HCT116 (cell line): ENCODE data around the gene PANX2. TPM values are rescaled to one million over a fixed set of nuclear protein-coding genes. Genes with fewer than 3 reads are reported as not detected.

Experiments
- ATAC-seq: fragments of 200-7000 bp; cut with Tn5 transposase; 2 replicates; pipeline ENCODE4 v1.9.1; 2020; ENCODE audit warnings: mild to moderate bottlenecking, moderate library complexity
- BruUV-seq: library from RNA; stranded (reverse); fragments of 400-500 nt; replicated peaks from 2 replicates; lab custom pipeline; 2021; lab: Mats Ljungman, UMichigan
- CTCF ChIA-PET: fragments of 300-600 bp; sonication (Branson Sonifier 250); formaldehyde crosslinking; loops from one replicate; lab custom pipeline; 2021; ENCODE audit warnings: antibody characterized with exemption; lab: Charles Lee
- POLR2A ChIA-PET: fragments of 300-600, 350-600 bp; sonication (Branson Sonifier 250); formaldehyde crosslinking; loops from one replicate; lab custom pipeline; 2021; ENCODE audit warnings: antibody characterized with exemption; lab: Charles Lee
- RAD21 ChIA-PET, 2 experiments: fragments of 300-600 bp; sonication (Branson Sonifier 250); formaldehyde crosslinking; loops; one replicate each; lab custom pipeline; 2023; ENCODE audit warnings: low total read pairs in 2 of 2; ENCODE audit not compliant: uncharacterized antibody in 2 of 2, unreplicated experiment in 2 of 2, low non-redundant PET in 1 of 2; lab: Charles Lee
- DNase-seq: peaks from one replicate; pipeline ENCODE4 v3.0.0-alpha.2; 2010; ENCODE audit warnings: low read depth, low spot score
- H2AFZ ChIP-seq: fragments of 200-600 bp; shearing (Covaris generic), sonication (generic); 2 replicates; pipeline ENCODE4 v1.6.1; 2017; ENCODE audit warnings: low read depth, mixed run types, mixed read lengths, antibody characterized with exemption, low read length; ENCODE audit not compliant: poor library complexity, severe bottlenecking
- H3K27ac ChIP-seq: 2 replicates; pipeline ENCODE4 v1.5.1; 2012; ENCODE audit warnings: low read depth, low read length
- H3K27me3 ChIP-seq: fragments of 200-600 bp; sonication (generic); 2 replicates; pipeline ENCODE4 v1.6.1; 2016; ENCODE audit warnings: mixed run types, low read length, mixed read lengths; ENCODE audit not compliant: insufficient read depth
- H3K36me3 ChIP-seq, 2 experiments: fragments of 200-500 bp in 1 of 2; fragments of 200-600 bp in 1 of 2; sonication (Bioruptor generic) in 1 of 2; sonication (generic) in 1 of 2; 2 replicates each; pipeline versions ENCODE4 v1.5.1 to v1.6.1; 2014 to 2016; ENCODE audit warnings: low read length in 2 of 2, inconsistent platforms in 1 of 2, mixed read lengths in 1 of 2, mixed run types in 1 of 2; ENCODE audit not compliant: insufficient read depth in 2 of 2, control insufficient read depth in 1 of 2
- H3K4me1 ChIP-seq, 2 experiments: fragments of 200-600 bp in 1 of 2; sonication (generic) in 1 of 2; 2 replicates each; pipeline versions ENCODE4 v1.5.1 to v1.6.1; 2012 to 2017; ENCODE audit warnings: low read length in 2 of 2, inconsistent platforms in 1 of 2, mild to moderate bottlenecking in 1 of 2, mixed read lengths in 1 of 2, mixed run types in 1 of 2, moderate library complexity in 1 of 2; ENCODE audit not compliant: insufficient read depth in 2 of 2, control insufficient read depth in 1 of 2
- H3K4me2 ChIP-seq: fragments of 200-600 bp; sonication (generic); 2 replicates; pipeline ENCODE4 v1.6.1; 2017; ENCODE audit warnings: mixed run types, low read length, mixed read lengths
- H3K4me3 ChIP-seq, 2 experiments: fragments of 200-600 bp in 1 of 2; sonication (generic) in 1 of 2; replicated peaks in 1 of 2; 2 replicates each; pipeline ENCODE4 v1.5.1; 2011 to 2016; ENCODE audit warnings: low read length in 2 of 2, control low read depth in 1 of 2, low read depth in 1 of 2, mild to moderate bottlenecking in 1 of 2, mixed read lengths in 1 of 2, mixed run types in 1 of 2
- H3K79me2 ChIP-seq: fragments of 200-600 bp; sonication (generic); 2 replicates; pipeline ENCODE4 v1.6.1; 2017; ENCODE audit warnings: mild to moderate bottlenecking, mixed run types, low read length, moderate library complexity, mixed read lengths; ENCODE audit not compliant: insufficient read depth
- H3K9ac ChIP-seq: fragments of 200-600 bp; sonication (generic); 2 replicates; pipeline ENCODE4 v1.6.1; 2016; ENCODE audit warnings: low read length, mixed read lengths
- H3K9me2 ChIP-seq: fragments of 200-600 bp; sonication (generic), shearing (Covaris generic); 2 replicates; pipeline ENCODE4 v1.6.1; 2017; ENCODE audit warnings: mixed run types, mild to moderate bottlenecking, moderate library complexity; ENCODE audit not compliant: insufficient read depth
- H3K9me3 ChIP-seq, 2 experiments: fragments of 200-500 bp in 1 of 2; fragments of 200-600 bp in 1 of 2; sonication (Bioruptor generic) in 1 of 2; sonication (generic) in 1 of 2; 2 replicates each; pipeline ENCODE4 v1.6.1; 2014 to 2017; ENCODE audit warnings: low read length in 2 of 2, mixed read lengths in 2 of 2, inconsistent platforms in 1 of 2, low read depth in 1 of 2, mild to moderate bottlenecking in 1 of 2, mixed run types in 1 of 2, moderate library complexity in 1 of 2; ENCODE audit not compliant: control insufficient read depth in 1 of 2, insufficient read depth in 1 of 2
- H4K20me1 ChIP-seq: fragments of 200-600 bp; sonication (generic), shearing (Covaris generic); 2 replicates; pipeline ENCODE4 v1.6.1; 2017; ENCODE audit warnings: mixed run types, mild to moderate bottlenecking, moderate library complexity; ENCODE audit not compliant: insufficient read depth
- CTCF ChIP-seq, 3 experiments: fragments of 200-600 bp in 1 of 3; sonication (generic) in 1 of 3; IDR thresholded peaks in 2 of 3; conservative IDR thresholded peaks in 1 of 3; 2 replicates each; pipeline ENCODE4 v1.5.1; 2012 to 2017; ENCODE audit warnings: low read depth in 2 of 3, low read length in 2 of 3, antibody characterized with exemption in 1 of 3, borderline replicate concordance in 1 of 3, control low read depth in 1 of 3, mild to moderate bottlenecking in 1 of 3, mixed read lengths in 1 of 3, mixed run types in 1 of 3, moderate library complexity in 1 of 3; ENCODE audit not compliant: insufficient read depth in 1 of 3
- ELF1 ChIP-seq: IDR thresholded peaks from 2 replicates; pipeline ENCODE4 v1.6.1; 2012; ENCODE audit warnings: low read depth, borderline replicate concordance
- POLR2AphosphoS5 ChIP-seq: IDR thresholded peaks from 2 replicates; pipeline ENCODE4 v1.6.1; 2011; ENCODE audit warnings: mild to moderate bottlenecking, low read depth, low read length, moderate library complexity
- SP1 ChIP-seq: IDR thresholded peaks from 2 replicates; pipeline ENCODE4 v1.6.1; 2012; ENCODE audit warnings: low read depth
- intact Hi-C: fragments of 100-400 bp; cut with micrococcal nuclease; formaldehyde crosslinking; loops from 2 replicates; pipeline ENCODE4 v1.10.0; 2022
- total RNA-seq: library from RNA; stranded (reverse); gene quantifications from one replicate; pipeline ENCODE4 v1.2.1, GENCODE V29; 2021; ENCODE audit not compliant: unreplicated experiment

Gene PANX2
- total RNA-seq, 1 experiment from 2014 or later: 8.0 TPM

GRCh38 chr22:50208430-50208938 lies 38.0 kb downstream of the PANX2 start:
- Histone ChIP-seq H3K27ac (no peak overlapping the region), H4K20me1 (no peaks in the 10 kb centered on the region), H3K27me3 (no peaks in the 10 kb centered on the region), H3K4me2 (no peak overlapping the region), H2AFZ (no peak overlapping the region), H3K9ac (no peak overlapping the region), H3K4me1 (peaks cover 0 to 16% of the 10 kb centered on the region in 2 experiments; a peak in 2 of 4 replicates), H3K79me2 (peaks cover 13% of the 10 kb centered on the region; the same call in 1 of the 2 replicates), H3K9me2 (no peaks in the 10 kb centered on the region), H3K9me3 (peaks cover 0 to 3% of the 10 kb centered on the region in 2 experiments; a peak in 1 of 4 replicates), H3K36me3 (peaks cover 6 to 18% of the 10 kb centered on the region in 2 experiments; a peak in 3 of 4 replicates), H3K4me3 (no peak overlapping the region)
- POLR2A ChIA-PET: no interaction called here
- no peak for ATAC-seq
- no TSS peak for BruUV-seq
- no peak for DNase-seq
- TF ChIP-seq SP1 (no peak), POLR2AphosphoS5 (no peak), CTCF (IDR thresholded peaks at IDR 0.05 in 2 of 3, conservative IDR thresholded peaks at IDR 0.05 in 1 of 3; ENCODE audit: borderline replicate concordance in 1 of 3, insufficient read depth in 1 of 3, low read depth in 2 of 3, low read length in 2 of 3) (no peak), ELF1 (no peak)
- RAD21 ChIA-PET: no interaction called here
- intact Hi-C loops: loop anchor here (10.0 kb wide), 1 partner anchor 274 kb away; no protein-coding TSS in a partner anchor
- CTCF ChIA-PET: interaction anchor here (1.0 to 1.7 kb wide), 3 partner anchors 33 to 278 kb away, joined by 3 to 7 read pairs (median 5); no protein-coding TSS in a partner anchor
